Dedifferentiated amniotic fluid mesenchymal stem cell (primary cell): Measurements from ENCODE around the gene PSMD10.

Experiments used
- DNase-seq: peaks from one replicate; pipeline ENCODE4 v3.0.0-alpha.2; 2016; ENCODE audit errors: extremely low spot score

PSMD10 gene

GRCh38 chrX:108072746-108073145, 18.6 kb downstream of the PSMD10 start:
- no peak for DNase-seq

DNA sequence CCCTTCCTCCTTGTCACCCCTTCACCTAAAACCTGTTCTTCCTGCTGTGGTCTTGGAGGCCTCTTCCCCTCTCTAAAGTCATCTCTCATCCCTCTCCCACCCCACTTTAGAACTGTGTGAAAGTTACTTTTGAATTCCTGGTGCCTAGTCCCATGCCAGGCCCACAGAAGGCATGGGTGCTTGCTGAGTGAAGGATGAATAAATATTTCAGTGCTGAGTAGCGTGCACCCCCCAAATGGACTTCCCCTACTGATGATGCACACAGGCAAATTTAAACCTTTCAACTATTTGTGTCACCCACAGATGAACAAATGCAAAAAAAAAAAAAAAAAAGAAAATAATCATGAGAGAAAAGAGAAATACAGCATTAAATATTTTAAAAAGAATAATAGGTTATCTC, 19.8 kb downstream of the PSMD10 start:
- no peak for DNase-seq

DNA sequence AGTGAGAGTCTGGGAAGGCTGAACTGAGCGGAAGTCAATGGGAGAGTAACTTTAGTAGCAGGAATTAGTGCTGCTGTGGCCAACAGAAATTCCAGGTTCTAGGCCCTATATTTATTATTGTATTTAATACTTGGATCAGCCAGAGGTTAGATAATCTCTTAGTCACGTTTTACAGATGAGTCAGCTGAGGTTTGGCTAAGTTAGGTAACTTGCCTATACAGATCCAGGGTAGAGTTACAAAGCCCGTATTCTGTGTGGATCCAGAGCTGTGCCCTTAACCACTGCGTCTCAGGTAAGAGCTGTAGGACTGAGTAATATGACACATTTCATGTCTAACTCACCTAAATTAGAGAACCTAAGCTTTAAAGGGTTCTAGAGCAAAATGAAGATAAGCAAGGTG, 20.5 kb downstream of the PSMD10 start:
- no peak for DNase-seq

- DNase-seq, result no peak
These were observed 23.2 kb downstream of the PSMD10 start for GRCh38 chrX:108068121-108068520.

DNA sequence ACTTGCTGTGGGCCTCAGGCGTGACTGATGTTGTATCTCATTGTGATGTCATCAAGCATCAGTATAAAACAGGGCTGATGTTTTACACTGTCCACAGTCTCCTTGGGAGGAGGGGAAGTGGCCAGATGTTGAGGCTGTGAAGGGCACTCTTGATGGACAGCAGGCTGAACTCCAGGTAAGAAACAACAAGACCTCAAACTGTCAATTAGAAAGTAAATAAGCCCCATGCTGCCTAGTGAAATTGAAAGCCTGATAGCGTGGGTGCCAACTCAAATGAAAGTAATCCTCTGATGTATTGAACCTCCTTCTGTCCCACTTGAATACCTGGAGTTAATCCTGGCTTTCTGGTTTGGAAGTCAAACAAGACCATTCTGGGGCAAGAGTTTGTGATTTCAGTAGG, 26.7 kb downstream of the PSMD10 start:
- no peak for DNase-seq

DNA sequence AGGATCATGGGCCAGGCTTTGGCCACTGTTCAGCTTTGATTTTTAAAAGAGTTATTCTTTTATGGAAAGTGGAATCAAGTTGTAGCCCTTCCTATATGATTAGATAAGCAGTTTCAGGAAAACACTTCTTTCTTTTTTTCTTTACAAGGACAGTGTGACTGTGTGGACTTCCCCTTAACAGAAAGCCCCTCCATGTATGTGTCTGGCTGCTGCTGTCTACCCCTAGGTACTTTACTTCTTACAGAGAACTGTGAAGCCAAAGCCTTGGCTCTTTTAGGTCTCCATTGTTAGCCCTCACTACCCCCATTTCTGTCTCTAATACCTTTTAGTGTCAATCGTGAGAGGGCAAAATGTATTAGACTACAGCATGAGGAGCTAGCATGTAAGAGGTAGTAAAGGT, 27.3 kb downstream of the PSMD10 start:
- DNase-seq, result no peak

DNA sequence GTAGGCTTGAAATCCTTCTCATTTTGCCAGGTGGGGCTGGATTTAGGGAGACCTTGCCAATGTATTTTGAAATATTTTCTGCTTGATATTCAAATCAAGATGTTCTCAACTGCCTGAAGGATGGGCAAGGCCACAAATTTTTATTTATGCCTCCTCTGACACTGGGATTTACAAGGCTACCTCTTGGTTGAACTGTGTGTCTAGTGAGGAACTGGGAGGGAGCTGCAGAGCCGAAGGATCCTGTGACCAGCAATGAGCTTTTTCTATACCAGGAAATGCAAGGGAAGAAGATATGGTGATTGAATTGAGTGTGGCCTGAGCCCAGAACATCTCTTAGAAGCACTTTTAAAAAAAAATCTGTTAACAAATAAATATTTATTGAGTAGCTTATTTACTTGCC, 31.5 kb downstream of the PSMD10 start:
- DNase-seq, result no peak

GRCh38 chrX:108055546-108055945, 35.8 kb downstream of the PSMD10 start:
- no peak for DNase-seq

DNA sequence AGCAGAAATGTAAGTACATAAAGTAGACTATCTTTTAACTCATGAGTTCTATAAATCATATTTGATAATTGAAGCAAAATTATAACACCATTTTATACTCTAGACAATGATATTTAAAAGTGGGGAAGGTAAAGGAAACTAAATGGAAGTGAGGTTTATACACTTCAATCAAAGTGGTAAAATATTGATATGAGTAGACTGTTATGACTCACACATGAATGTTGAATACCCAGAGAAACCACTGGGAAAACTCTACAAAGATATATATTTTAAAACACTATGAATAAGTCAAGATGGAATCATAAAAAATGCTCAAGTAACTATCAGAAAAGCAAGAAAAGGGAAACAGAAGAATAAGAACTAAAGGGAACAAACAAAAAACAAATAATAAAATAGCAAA, 38.1 kb downstream of the PSMD10 start:
- no peak for DNase-seq

GRCh38 chrX:108049649-108050048, 41.7 kb downstream of the PSMD10 start:
- no peak for DNase-seq

DNA sequence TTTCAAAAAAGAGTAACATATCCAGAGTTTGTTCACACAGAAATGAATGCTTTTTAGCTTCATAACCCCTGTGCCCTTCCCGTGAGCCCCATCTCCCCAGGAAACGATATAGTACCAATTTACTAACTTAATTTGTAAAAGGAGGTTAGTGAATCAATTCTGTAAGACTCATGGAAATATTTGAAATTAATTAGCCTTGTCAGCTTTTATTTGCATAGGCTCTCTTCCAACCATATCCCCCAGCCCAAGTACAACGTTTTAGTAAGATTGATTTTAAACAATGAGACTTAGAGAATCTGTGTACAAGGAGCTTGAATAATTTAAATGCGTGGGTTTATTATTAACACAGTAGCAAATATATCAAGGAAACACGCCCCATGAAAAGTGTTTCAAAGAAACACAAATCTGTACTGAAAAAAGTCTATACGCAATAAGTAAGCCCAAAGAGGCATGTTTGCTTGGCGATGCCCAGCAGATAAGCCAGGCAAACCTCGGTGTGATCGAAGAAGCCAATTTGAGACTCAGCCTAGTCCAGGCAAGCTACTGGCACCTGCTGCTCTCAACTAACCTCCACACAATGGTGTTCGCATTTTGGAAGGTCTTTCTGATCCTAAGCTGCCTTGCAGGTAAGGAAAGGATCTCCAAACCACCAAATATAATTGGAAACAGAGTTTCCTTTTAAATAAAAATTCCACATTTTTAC, 46.6 kb downstream of the PSMD10 start, which contains the start of gene VSIG1:
Gene VSIG1 (plus strand): TSS at position 512 of the 703 bp plus-strand sequence. CDS start 66 bp downstream, at position 578.
- no peak for DNase-seq

GRCh38 chrX:108036298-108036973, 54.9 kb downstream of the PSMD10 start:
- DNase-seq, result no peak

- DNase-seq, result no peak
These were observed 56.6 kb downstream of the PSMD10 start for GRCh38 chrX:108034725-108035124.
